Colonic mucosa (tissue), 4 donors: Measurements from ENCODE around the gene NEIL1. TPM values are rescaled to one million over a fixed set of nuclear protein-coding genes. Genes with fewer than 3 reads are reported as not detected.

Experiments used
- DNase-seq: peaks from one replicate; pipeline ENCODE4 v3.0.0-alpha.2; 2020
- H3K27ac ChIP-seq: fragments of 200-600 bp; one replicate; pipeline ENCODE4 v1.8.0; 2021
- H3K27me3 ChIP-seq: fragments of 200-600 bp; one replicate; pipeline ENCODE4 v1.8.0; 2021
- H3K36me3 ChIP-seq: fragments of 200-600 bp; one replicate; pipeline ENCODE4 v1.8.0; 2021
- H3K4me1 ChIP-seq: fragments of 200-600 bp; one replicate; pipeline ENCODE4 v1.8.0; 2021; ENCODE audit warnings: mild to moderate bottlenecking
- H3K4me3 ChIP-seq: fragments of 200-600 bp; one replicate; pipeline ENCODE4 v1.8.0; 2021
- H3K9ac ChIP-seq, 2 donors: one replicate each; pipeline ENCODE4 v1.7.0; 2013; ENCODE audit warnings: control low read depth in 2 of 2, low read depth in 2 of 2, low read length in 2 of 2
- H3K9me3 ChIP-seq: fragments of 200-600 bp; one replicate; pipeline ENCODE4 v1.8.0; 2021
- CTCF ChIP-seq: fragments of 200-600 bp; IDR thresholded peaks from one replicate; pipeline ENCODE4 v1.8.0; 2022; ENCODE audit warnings: antibody characterized with exemption, mild to moderate bottlenecking
- intact Hi-C: fragments of 100-400 bp; cut with DNase I; formaldehyde crosslinking; loops from one replicate; pipeline ENCODE4 v1.14.1; 2022
- microRNA-seq: library from miRNA; unstranded; fragments of <30 nt; microRNA quantifications from one replicate; pipeline ENCODE4, GENCODE V29; 2019
- total RNA-seq, 2 donors: library from RNA; stranded (reverse); fragmentation: NEBNext Ultra II Directional in 1 of 2; extraction: Animal tissue kit (Norgen Biotek cat#: 25700) in 1 of 2; gene quantifications; one replicate each; pipeline ENCODE4 v1.2.1, GENCODE V29; 2021
- donor health status: healthy.
- donor health status: DM: no; HTN: no; CAD: no.
- donor health status: DM: no; HTN: no; CAD: no.

The NEIL1 gene
- total RNA-seq, 2 donors from 2014 or later: 34.1 to 39.6 TPM

- intact Hi-C loops: no loop called here
- Histone ChIP-seq H3K9me3 (no peaks in the 10 kb centered on the region), H3K4me3 (no peak overlapping the region), H3K27ac (no peak overlapping the region), H3K4me1 (no peaks in the 10 kb centered on the region), H3K9ac (no peak overlapping the region), H3K27me3 (no peaks in the 10 kb centered on the region), H3K36me3 (peaks cover 28% of the 10 kb centered on the region)
- no peak for DNase-seq
- TF ChIP-seq CTCF: no peak
Observed at GRCh38 chr15:75389791-75390382, 43.0 kb downstream of the NEIL1 start.

GRCh38 chr15:75397494-75397893, 50.7 kb downstream of the NEIL1 start:
- no peaks in the 10 kb centered on the region for H3K9me3 ChIP-seq
- no peak overlapping the region for H3K27ac ChIP-seq
- no peaks in the 10 kb centered on the region for H3K4me1 ChIP-seq
- no peaks in the 10 kb centered on the region for H3K27me3 ChIP-seq
- intact Hi-C loops: no loop called here
- peaks cover 11% of the 10 kb centered on the region for H3K36me3 ChIP-seq
- no peak for TF ChIP-seq CTCF
- no peak overlapping the region for H3K9ac ChIP-seq
- H3K4me3 ChIP-seq: no peak overlapping the region
- no peak for DNase-seq

- H3K4me1 ChIP-seq: no peaks in the 10 kb centered on the region
- no peaks in the 10 kb centered on the region for H3K9me3 ChIP-seq
- H3K9ac ChIP-seq: no peak overlapping the region
- no peaks in the 10 kb centered on the region for H3K27me3 ChIP-seq
- no peak overlapping the region for H3K4me3 ChIP-seq
- intact Hi-C loops: no loop called here
- TF ChIP-seq CTCF: no peak
- DNase-seq: no peak
- no peak overlapping the region for H3K27ac ChIP-seq
- peaks cover 4% of the 10 kb centered on the region for H3K36me3 ChIP-seq
Observed at GRCh38 chr15:75403892-75404291, 57.1 kb downstream of the NEIL1 start.

Small RNA genes within 50 kb of the gene (microRNA-seq; reads per million reads assigned to microRNA genes)
- not detected for gene MIR631

Other genes with a start within 250 kb of the NEIL1 start
- gene C15orf39, start 145.2 kb upstream of the NEIL1 start, total RNA-seq: 10 to 100 TPM; 22.3 to 27.3 TPM
- gene GOLGA6C, start 88.7 kb upstream of the NEIL1 start, total RNA-seq: not detected
- gene GOLGA6D, start 64.2 kb upstream of the NEIL1 start, total RNA-seq: not detected
- gene COMMD4, start 11.0 kb upstream of the NEIL1 start, total RNA-seq: 100 to 1,000 TPM in 1 of 2 donors, 10 to 100 TPM in 1; 69.8 to 127 TPM
- 100 to 1,000 TPM; 115 to 176 TPM for gene MAN2C1, start 21.6 kb downstream of the NEIL1 start, total RNA-seq
- 10 to 100 TPM; 51.4 to 54.3 TPM for gene SIN3A, start 104.7 kb downstream of the NEIL1 start, total RNA-seq
- 10 to 100 TPM; 31.1 to 32.3 TPM for gene PTPN9, start 232.3 kb downstream of the NEIL1 start, total RNA-seq